Measurements from ENCODE around the gene HSPA12B.

Gene HSPA12B

DNA sequence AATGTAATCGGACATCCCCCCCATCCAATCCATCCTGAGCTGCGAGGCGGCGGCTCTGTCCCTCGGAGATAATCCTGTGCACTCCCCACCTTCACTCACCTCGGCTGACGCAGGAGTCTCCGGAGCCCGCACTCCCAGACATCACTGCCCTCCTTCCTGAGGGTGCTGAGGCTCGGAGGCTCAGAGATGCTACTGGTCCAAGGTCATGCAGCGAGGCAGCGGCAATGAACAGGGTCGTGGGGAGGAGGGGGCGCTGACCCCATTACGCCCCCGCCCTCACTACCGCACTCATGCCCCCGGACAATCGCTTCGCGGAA, 34.6 kb downstream of the HSPA12B start:
- peak; percentile 41 for DNase-seq
- ATAC-seq, result no peak

DNA sequence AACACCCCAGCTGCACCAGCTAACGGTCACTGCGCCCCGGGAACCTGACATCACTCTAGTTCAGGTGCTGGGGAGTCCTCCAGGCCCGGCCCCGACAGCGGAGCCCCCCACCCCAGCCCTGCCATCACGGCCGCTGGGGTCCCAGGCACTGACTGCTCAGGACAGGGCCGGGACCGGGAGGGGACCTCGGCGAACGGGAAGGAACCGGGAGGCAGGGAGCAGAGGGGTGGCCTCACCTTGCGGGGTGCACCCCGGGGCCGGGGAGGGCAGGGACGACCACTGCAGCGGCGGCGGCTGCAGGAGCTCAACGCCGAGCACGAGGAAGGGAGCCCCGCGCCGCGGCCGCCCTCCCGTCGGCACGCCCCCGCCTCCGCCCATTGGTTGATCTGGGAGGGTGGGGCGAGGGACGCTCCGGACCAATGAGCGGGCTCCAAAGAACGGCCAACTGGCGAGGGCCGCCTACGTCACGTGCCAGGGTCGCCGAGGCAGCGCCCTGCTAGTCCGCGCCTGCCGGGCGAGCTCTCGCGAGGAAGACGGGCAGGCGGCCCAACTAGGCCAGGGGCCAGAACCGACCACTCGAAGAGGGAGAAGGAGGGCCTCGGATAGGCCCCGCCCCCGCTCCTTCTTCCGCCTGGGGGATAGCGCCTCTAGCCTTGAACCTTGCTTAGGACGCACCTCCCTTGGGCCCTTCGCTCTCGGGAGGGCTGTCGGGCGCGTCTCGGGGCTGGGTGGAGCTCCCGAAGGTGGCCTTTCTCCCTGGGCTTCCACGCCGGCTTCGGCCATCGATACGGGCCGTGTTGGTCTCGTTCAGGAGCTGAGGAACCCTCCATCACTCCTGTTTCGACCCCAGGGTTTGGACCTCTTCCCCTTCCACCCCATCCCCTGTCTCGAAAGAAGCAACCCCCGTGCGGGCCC, 35.2 kb downstream of the HSPA12B start, which contains the start of gene ADISSP:
TSS of gene ADISSP (minus strand) at position 327 of the 915 bp plus-strand sequence. CDS start 7,653 bp downstream, outside the sequence.
- ATAC-seq, result peak; percentile 95

DNA sequence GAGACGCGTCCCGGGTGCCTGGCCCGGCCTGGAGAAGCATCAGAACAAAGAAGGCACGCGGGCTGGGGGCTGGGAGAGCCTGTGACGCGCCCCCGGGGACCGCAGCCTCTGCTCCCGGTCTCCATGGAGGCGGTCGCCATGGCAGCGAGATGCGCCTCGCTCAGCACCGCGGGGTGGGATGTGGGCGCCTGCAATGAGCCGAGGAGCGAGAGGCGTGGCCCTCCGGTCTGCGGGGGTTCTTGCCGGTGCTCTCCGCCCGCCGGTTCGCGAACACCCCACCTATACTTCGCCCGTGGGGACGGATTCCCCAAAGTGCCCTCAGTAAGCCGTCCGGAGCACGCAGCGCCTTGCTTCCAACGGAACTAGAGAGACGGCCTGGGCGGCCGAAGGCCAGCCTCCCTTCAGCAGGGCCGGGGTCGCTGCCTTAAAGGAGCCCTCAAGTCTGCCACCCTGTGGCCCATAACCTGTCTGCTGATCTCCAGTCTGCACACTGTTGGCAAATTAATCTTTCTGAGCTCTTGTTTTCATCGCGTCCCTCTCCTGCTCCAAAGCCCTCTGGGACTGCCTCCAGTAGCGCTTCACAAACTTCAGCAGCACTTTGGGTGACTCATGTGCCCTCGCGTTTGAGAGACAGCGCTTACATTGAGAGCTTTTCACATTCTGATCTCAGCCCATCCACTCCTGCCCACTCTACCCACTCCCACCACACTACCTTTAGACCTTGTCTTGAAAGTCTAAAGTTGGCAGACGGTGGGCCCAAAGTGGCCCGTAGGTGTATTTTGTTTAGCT, 36.1 kb downstream of the HSPA12B start:
- ATAC-seq (peak; percentile 55), DNase-seq (peak; percentile 86)

More for the DNA sequence above, 35.2 kb downstream of the HSPA12B start, which contains the start of gene ADISSP:
- peak; percentile 98 for DNase-seq

- no peak for ATAC-seq
Measured at GRCh38 chr20:3771552-3772058, 39.1 kb downstream of the HSPA12B start.

DNA sequence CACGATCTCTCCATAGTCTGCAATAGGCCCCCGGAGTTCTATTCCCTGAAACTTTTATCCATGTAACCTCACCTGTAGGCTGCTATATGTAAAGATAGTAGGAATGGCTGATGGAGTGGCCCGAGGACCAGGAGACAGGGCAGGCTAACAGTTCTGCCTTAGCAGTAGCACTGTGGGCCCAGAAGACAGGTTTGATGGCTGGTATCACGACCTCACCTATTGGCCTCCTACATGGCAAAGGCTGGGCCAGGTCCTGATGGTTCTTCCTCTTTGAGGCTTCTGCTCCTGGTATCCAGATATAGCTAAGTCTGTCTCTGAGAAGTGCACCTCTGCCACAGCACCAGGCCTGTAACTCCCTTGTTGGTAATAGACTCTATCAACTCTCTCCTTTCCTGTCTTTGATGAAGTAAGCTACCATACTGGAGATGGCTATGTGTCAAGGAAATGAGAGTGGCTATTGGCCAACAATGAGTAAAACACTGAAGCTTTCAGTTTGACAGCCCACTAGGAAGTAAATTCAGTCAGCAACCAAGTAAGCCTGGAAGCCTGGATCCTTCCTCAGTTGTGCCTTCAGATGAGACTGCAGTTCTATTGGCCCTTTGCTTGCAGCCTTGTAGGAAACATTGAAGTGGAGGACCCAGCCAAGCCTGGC, 43.1 kb downstream of the HSPA12B start:
- DNase-seq (no peak), ATAC-seq (no peak)

More at GRCh38 chr20:3771552-3772058, 39.1 kb downstream of the HSPA12B start:
- no peak for DNase-seq

DNA sequence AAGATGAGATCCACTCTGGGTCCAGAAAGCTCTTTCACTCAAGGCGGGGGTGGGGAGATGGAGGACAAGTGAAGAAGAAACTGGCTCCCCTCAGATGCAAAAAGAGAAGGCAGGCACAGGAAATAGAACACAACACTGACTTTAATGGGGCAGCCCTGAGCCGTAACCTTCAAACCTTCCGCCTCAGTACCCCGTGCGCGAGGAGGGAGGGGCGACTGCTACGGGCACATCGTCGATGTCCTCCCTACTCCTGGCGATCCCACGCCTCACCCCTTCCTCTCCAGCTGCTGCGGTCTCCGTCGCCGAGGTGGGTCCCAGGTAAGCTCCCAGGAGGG, 44.9 kb downstream of the HSPA12B start:
- ATAC-seq (peak; percentile 19), DNase-seq (no peak)

- DNase-seq (peak; percentile 65), ATAC-seq (peak; percentile 69)
Measured at GRCh38 chr20:3777716-3778629, 45.5 kb downstream of the HSPA12B start.

GRCh38 chr20:3778976-3779375, 46.5 kb downstream of the HSPA12B start:
- DNase-seq (no peak), ATAC-seq (no peak)

GRCh38 chr20:3781153-3781910, 48.8 kb downstream of the HSPA12B start, which contains the start of gene SPEF1:
Gene SPEF1, minus strand, starts transcription at chr20:3781448. Its CDS starts 161 bp downstream, at chr20:3781287.
- ATAC-seq, result peak; percentile 44
- DNase-seq, result peak; percentile 46

GRCh38 chr20:3782597-3782996, 50.1 kb downstream of the HSPA12B start:
- ATAC-seq (no peak), DNase-seq (no peak)

DNA sequence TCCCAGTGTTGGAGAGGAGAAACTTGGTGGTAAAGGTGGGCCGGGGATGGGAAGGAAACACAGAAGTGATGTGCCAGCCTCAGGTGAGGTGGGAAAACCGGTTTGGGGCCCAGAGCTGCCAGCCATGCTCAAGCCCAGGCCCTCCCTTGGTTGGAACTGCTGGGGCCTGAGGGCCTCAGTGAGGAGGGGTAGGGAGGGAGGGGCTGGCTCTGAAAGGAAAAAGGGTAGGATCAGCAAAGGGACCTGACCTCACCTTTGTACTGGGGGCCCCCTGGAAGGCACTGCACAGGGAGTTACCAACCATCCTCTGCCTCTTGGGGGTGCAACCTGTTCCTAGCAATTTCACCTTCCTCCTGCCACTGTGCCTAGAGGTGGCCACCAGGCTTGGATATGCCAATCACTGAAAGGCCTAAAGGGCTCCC, 50.6 kb downstream of the HSPA12B start:
- DNase-seq (no peak), ATAC-seq (no peak)

GRCh38 chr20:3783511-3784195, 51.2 kb downstream of the HSPA12B start:
- DNase-seq, result no peak
- no peak for ATAC-seq

GRCh38 chr20:3784216-3784853, 51.9 kb downstream of the HSPA12B start:
- ATAC-seq (no peak), DNase-seq (no peak)

DNA sequence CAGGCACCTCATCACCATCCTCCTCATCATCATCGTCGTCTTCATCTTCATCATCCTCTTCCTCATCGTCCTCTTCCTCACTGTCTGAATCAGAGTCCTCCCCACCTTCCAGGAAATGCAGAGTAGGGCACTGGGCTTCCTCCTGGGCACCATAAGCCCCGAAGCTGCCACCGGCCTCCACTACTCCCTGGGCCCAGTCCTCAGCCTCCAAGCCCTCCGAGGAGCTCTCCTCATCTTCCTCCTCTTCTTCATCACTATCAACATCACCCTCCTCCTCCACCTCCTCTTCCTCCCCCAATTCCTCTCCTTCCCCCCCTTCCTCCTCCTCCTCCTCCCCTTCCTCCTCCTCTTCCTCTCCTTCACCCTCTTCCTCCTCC, 52.4 kb downstream of the HSPA12B start:
- no peak for DNase-seq
- no peak for ATAC-seq

GRCh38 chr20:3785240-3786125, 53.0 kb downstream of the HSPA12B start:
- ATAC-seq (no peak), DNase-seq (no peak)

- DNase-seq (peak; percentile 54), ATAC-seq (peak; percentile 9)
Measured at GRCh38 chr20:3786126-3786484, 53.6 kb downstream of the HSPA12B start.

- peak; percentile 93 for ATAC-seq
- DNase-seq, result peak; percentile 97
Measured at GRCh38 chr20:3786665-3787323, 54.3 kb downstream of the HSPA12B start, which contains the start of gene CENPB. Gene CENPB, minus strand, starts transcription at chr20:3786740. Its CDS starts 257 bp downstream, at chr20:3786483.
